ENCODE data around the gene HIPK2.

DNA sequence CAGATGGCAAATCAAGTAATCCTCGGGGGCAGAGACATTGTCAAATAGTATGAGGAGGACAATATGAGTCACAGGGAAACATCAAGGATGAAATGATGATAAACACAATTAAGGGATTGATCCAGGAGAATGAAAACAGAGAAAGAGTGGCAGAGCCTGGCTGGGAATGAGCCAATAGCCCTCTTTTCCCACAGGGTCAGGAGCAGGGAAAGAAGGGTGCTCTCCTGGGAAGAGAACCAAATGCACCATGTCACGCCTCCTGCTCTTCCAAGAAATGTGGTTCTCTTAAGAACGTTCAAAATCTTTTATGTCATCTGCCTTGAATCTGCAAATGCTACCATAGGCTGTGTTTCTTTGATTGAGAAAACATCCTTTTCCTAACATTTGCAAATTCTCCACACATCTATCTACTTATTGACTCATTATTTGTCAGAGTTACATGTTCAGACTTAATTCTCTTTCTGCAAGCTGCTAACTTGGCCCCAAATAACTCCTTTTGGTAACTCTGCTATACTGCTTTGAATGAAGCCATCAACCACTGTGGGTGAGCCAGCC lies 50.6 kb downstream of the HIPK2 start:
- TF ChIP-seq CTCF (IDR thresholded peaks at IDR 0.05) = no peak
- TF ChIP-seq POLR2A (IDR thresholded peaks at IDR 0.05) = no peak

Data from body of pancreas (tissue), 4 donors.